HG03520 (cell line): ENCODE measurements around the gene RASGRP2.

Experiments used
- ATAC-seq: cut with Tn5 transposase; IDR thresholded peaks from one replicate; pipeline ENCODE4 v1.9.1; 2021; ENCODE audit warnings: mild to moderate bottlenecking, moderate library complexity; ENCODE audit not compliant: unreplicated experiment

The RASGRP2 gene

DNA sequence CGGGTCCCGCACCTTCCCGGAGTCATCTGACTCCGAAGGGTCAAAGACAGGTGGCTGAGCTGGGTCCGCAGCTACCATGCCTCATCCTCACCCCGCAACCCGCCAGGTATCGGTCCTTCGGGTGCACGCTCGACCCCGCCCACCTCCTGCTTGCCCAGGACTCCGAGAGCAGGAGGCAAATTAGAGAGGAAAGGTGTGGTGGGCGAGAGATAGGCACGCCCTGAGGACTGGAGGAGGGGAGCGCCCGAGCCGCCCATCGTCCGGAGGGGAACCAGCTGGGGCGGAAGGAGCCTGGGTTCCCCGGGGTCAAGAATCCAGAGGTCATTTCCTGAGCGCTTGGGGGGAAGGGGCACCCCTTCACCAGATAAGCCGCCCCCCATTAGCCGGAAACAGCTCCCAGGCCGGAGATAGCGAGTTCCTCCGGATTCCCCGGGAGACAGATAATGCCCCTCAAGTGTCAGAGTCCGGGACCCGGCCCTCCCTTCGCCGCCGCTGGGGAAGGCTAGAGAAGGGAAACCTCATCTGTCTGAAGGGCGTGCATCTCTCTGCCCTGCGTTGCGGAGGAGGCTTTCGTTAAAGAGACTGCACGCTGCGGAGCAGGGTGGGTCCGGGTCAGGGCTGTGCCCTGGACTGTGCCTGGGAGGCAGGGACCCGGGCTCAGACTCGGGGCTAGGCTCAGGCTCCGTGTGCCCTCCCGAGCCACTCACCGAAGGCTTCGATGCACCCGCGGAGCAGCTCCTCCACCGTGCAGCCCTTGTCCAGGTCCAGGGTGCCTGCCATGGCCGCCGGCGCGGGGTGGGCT is 1.7 kb downstream of the RASGRP2 start:
- no peak for ATAC-seq

DNA sequence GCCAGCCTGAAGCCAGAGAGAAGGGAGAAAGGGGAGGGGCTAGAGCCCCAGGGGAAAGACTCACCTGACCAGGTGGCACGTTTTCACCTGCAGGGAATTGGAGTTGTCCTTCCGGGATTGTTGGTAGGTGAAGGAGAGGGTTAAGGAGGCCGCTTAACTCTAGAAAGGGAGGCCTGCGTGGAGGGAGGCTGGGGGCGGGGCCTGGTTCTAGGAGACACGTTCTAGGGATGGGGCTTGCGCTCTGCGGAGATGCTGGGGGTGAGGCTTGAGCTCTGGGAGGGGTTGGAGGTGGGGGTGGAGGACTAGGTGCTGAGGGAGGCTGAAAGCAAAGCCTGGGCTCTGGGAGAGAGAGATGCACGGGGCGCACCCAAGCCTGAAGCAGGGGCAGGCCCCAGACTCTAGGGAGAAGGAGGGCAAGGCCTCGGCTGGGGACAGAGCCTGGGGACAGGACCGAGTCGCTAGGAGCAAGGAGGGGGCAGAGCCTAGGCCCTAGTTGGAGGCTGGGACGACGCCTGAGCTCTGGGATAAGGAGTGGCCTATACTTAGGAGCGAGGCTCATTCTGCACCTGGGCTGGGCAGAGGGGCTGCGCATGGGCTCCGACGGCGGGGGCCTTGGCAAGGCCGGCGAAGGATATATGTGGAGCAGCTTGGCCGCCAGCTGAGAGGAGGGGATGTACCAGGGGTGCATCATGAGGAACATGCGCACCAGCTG is 2.4 kb downstream of the RASGRP2 start:
- no peak for ATAC-seq

DNA sequence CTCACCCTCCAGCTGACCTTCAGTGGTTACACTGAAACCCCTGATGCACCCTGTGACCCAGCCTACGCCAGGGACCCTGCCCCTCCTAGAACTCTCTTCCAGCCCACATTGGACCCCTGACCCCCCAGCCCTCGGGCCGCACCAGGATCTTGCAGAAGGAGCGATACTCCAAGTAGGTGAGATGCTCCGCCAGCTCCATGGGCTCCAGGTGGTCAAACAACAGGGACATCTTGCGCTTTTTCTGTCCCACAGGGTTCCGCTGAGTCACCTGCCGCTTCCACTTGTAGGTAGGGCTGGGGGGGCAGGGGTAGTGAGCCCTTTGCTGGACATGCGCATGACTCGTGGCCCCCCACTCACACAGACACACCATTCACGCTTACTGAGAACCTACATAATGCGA is 4.1 kb downstream of the RASGRP2 start:
- no peak for ATAC-seq

DNA sequence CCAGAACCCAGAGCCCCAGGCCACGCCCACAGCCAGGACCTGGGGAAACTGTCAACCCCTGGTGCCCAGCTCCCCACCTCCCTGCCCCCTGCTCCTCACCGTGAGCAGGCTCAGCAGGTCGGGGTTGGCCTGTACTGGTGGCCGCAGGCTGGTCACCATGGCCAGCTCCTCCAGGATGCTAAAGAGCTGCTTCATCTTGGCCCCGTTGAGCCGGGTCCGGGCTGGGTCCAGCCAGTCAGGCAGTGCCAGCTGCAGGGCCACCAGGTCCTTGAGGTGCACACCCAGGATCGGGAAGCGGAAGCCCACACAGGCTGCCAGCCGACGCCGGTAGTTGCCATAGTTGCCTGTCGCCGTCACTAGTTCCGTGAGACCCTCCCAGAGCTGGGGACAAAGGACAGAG is 7.3 kb downstream of the RASGRP2 start:
- ATAC-seq = no peak

DNA sequence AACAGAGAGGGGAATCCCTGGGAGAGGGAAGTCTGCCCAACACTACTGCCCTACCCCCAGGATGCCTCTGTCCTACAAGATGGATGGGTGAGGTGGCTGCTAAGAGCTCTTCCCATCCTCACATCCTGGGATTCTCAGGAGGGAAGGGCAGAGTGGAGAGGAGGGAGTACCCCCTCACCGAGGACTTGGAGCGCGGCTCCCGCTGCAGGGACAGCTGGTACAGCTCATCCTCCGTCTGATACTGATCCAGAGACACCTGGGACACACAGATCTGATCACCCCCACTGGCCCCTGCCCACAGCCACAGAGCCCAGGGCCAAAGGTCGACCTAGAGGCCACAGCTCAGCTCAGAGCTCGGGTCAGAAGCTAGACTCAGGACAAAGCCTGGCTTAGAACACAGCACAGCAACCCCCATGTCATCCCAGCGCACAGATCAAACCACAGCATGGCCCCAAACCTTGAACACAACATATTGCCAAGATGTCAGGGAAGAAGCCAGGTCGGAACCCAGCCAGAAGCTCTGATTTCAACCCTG is 8.2 kb downstream of the RASGRP2 start:
- ATAC-seq = no peak

DNA sequence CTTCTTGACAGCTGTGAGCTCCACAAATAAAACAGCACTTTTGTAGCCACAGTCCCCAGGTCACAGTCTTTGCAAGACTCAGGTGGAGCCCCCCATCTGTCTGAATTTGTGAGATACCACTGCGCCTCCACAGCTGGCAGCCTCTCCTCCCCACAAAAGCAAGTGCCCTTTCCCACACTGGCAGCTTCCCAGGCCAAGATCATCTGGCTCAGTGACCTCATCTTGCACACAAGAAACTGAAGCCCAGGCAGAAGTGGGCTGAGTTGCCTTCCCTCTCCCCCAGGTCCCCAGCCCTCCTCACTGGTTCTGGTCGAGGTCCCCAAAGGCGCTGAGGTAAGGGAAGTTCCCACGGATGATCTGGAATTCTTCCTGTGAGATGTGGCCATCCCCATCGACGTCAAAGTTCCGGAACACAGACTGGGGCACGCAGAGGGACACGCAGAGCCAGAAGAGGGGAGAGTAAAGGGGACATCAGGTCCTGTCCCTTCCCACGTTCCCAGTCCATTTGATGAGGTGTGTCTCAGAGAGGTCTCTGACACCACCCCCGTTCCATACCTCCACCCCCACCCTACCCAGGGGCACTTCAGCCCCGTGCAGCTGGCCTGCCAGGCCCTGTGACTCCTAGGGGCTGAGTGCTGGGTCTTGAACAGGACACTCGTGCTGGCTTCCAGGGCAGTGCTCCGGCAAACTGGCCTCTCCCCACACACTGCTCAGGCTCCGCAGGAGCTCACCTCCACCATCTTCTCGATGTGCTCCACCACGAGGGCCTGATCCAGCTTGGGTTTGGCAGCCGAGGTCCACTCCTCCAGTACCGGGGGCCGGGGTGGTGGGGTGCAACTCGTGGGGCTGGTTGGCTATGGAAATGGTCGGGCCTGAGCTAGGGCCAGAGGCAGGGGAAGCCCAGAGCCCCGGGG is 8.9 kb downstream of the RASGRP2 start:
- ATAC-seq = no peak

DNA sequence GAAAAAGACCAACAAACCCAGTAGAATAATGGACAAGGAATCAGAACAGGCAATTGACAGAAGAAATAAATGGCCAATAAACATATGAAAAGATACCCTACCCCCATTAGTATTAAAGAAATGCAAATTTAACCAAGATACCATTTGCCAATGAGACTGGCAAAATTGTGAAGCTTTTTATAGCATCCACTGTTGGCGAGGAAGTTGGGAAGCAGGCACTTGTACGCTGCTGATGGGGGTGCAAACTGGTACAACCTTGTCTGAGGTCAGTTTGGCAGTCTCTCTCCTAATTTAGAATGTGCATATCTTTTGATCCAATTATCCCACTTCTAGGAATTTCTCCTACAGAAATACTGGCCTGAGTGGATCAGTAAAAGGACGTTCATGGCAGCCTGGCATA is 12.3 kb downstream of the RASGRP2 start:
- no peak for ATAC-seq

DNA sequence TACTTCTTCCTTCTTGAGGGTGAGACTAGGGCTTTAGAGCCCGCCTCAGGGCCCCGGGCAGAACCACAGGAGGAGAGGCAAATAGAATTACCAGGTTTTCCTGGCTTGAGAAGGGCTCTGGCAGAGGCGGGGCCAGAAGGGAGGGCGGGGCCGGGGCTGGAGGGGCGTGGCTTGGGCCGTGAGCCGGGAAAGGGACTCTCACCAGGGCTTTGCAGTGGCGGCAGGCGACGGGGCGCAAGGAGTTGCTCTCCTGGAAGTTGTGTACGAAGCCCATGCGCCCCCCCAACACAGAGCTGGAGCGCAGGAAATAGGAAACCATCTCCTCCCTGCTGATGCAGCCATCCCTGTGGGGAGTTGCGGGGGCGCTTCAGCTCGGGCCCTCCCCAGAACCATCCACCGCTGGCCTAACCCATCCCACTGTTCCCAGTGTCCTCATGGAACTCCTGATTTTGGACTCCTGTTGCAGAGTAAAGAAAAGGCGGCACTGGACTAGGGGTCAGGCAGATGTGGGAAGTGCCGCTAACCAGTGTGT is 14.0 kb downstream of the RASGRP2 start:
- ATAC-seq = no peak

DNA sequence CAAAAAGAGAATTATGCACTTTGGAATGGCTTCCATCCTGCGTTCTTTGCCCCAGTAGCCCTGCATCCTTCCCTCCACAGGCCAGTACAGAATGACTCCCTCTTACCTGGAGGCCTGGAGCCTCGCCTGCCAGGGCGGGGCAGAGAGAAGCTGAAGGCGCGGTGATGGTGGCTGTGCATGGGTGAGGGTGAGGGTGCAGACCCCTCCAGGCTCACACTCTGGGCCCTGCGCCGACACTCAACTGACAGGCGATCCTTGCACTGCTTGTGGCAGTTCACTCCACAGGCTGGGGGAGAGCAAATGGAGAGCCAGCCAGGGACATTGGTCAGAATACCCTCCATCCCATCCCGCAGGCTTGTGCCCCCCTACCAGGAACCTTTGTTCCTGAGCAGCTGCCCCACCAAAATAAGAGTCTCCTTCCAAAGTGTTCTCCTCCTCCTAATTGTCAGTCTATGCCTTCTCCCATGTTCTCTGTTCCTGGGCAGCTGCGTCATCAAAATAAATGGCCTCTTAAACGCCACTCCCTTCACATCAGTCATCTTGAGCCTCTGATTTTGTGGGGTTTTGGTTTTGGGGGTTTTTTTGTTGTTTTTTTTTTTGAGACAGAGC is 15.1 kb downstream of the RASGRP2 start:
- no peak for ATAC-seq

DNA sequence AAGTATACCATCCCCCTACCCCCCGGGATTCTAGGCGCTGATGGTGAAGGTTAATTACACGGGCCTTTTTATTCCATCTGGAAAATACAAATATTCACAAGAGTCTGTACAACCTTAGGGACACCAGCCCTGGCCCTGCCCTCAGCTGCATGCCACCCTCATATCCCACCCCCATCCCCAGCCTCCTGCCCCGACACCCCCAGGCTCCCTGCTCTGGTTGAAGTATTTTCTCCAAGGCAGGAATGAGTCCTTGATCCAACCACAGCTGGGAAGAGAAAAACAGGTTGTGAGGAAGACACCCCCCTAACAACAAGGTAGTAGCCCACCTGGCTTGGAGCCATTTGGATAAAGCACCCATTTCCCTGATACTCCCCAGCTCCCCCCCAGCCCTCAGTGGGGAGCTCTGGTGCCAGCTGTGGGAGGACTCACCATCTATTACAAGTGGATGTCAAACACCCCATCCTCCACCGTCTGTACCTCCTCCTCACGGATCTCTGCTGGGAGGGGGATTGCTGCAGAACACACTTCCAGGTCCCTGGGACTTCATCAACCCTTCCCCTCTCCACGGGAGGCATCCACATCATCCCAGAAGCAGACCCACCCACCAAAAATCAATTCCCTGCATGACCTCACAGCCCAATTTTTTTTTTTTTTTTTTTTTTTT is 16.9 kb downstream of the RASGRP2 start:
- no peak for ATAC-seq

DNA sequence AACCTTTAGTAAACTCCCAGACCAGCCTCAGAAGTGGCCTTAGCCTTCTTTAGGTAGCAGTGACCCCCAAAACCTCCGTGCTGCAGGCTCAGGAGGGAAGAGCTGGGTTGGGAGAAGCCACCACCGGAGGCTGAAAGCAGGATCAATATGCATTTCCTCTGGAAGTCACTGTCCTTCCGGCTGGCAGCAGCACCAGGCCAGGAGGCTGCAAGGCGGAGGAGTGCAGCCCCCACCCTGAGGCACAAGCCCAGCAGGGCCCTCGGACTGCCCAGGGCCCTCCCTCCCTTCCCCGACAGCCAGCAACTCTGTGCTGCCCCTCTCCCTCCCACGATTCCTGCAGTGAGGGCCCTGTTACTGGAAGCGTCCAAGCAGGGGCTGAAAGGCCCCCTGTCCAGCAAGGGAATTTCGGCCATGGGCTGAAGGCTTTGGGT is 17.7 kb downstream of the RASGRP2 start:
- ATAC-seq = no peak

DNA sequence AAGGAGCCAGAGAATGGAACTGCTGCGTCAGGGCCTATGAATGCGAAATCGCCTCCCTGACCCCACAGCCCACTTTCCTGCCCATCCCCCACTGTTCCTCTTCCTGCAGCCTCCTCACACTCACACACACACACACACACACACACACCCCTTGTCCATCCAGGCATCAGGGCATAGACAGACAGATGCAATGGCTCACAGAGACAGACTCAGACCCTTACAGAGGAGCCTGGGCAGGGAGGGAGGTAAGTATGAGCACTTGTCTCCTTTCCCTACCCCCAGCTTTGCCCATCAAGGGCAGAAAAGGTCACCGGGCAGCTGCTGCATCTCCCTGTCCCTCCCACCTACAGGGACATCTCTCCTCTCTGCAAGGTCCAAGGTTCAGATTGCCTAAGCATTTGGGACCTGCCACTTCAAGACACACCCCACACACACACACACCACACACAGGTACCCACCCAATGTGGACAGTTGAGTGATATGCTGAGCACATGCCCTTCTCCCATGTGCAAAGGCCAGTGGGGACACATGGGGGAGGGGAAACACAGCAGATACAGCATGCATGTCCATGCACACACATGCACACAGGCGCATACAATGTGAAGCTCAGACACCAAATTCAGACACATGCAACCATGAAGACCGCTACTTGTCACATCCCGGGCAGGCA is 18.9 kb downstream of the RASGRP2 start:
- no peak for ATAC-seq

DNA sequence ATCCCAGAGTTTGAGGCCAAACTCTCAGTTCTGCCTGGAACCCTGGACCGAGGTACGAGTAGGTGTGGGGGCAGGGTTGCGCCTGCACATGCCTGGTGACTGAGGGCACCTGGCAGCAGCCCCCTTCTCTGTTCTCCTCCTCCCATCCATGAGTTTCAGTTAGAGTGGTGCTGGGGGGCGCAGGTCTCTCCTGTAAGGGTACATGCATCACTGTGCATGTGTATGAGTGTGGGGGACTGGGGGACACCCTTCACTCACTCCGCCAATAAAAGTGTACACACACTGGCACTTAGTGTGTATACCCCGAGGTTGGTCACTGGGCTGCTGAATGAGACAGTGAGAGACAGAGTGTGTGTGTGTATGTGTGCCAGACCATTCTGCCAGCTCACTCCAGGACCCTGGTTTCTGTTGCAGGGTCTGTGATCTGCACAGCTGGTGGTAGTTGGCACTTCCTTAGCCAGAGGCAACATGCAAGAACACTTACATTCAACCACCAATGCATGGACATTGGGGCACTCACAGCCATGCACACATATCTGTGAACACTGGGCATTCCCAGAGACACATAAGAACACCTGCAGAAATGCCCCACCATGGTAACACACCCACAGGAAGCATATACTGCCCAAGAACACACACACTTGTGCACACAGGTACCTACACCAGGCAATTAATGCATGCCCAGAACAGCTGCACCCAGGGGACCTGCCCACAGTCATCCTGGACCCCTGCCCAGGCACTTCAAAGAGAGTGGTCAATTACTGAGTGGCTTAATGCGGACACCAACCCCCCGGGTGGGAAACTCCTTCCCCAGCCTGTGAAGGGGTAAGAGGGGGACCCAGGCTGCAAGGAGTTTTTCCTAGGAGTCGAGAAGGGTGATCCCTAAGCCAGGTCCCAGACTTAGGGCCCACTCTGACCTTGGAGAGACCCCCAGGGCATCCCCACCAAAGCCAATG is 19.8 kb downstream of the RASGRP2 start:
- no peak for ATAC-seq

DNA sequence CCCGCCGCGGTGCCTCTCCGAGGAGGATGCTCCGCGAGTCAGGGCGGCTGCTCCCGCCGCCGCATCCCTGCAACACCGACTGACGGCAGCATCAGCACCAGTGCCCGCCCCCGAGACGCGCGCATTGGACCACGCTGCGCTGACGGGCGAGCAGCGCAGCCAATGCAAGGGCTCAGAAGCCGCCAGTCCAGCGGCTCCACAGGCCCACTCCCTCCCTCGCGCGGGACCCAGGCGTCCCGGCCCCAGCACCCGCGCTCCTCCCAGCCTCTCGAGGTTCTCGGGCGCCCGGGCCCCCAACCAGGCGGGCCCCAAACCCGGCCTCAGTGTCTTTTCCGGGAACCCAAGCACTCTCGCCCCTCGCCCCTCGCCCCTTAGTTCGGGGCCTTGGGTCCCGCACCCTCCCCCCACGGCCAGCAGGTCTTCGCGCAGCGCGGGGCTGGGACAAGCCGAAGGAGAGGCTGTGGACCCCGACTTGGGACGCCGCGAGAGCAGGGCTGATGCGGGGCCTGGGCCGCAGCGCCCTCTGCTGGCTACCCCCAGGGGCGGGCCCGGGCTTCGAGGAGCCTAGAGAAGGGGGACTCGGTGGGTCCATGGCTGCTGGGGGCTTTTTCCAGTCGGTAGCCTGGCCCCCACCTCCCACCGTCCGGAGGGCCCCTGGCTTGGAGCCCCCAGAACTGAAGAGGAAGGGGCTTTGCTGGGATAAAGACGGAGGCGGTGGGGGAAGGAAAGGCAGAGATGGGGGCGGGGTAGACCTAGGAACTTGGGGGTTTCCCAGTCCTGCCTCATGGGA is 20.6 kb downstream of the RASGRP2 start, which contains the start of gene NRXN2:
Gene NRXN2 (minus strand): TSS at position 81 of the 790 bp plus-strand sequence. CDS start 9,498 bp downstream, outside the sequence.
- ATAC-seq = peak; percentile 71

DNA sequence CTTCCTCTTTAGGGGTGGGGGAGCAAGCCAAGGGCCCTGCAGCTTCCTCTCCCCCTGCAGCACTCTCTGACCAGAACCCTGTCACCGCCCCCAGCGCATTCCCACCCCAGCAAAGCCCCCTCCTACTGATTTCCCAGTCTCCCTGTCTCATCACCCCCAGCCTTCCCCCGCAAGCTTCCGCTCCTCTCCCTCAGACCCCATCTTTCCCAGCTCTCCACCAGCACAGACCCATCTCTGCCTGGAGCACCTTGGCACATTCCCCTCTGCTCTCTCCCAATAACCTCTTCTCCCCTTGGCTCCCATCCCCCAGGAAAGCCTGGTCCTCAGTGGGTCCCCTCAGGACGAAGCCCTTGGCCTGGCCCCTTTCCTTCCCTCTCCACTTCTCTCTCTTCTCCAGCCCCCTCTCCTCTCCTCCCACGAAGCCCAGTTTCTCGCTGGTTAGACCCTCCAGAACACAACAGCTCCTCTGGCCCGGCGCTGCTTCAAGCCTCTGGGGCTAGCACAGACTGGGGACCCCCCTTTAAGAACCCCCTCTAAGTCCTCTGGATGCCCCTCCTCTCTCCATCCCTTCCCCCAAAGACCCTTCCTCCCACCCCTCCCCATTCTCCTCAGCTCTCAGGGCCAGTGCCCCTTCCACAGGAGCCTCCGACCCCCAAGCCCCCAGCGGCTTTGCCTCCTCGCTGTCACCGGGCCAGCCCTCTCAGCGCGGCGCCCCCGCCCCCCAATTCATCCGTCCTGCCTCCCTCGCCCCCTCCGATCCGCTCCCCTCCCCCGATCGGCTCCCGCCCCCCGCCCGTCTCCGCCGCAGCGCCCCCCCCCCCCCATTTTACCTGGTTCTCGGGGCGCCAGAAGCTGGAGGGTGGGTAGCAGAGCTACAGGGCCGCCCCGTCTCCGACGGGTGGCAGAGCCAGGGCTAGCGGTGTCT is 21.5 kb downstream of the RASGRP2 start:
- no peak for ATAC-seq

DNA sequence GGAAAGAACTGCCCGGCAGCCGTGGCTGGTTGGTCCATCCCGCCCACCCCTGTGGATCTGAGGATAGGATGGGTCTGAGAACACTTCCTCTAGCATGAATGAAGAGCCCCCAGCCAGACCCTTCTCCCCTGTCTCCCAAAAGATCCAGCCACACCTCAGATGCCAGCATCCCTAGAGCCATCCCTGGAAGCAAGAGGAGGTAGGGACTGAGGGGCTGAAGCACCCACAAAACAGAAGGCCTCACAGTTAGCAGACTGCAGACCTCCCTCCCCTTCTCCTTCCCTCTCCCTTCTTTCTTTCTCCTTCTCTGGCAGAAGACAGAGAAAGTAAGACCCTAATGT is 22.6 kb downstream of the RASGRP2 start:
- no peak for ATAC-seq
